BJ (cell line): Measurements from ENCODE around the gene GLYR1. TPM values are rescaled to one million over a fixed set of nuclear protein-coding genes. Genes with fewer than 3 reads are reported as not detected.

Experiments used
- CTCF ChIA-PET: fragments of 350-600 bp; formaldehyde crosslinking; extraction: SDS; loops from one replicate; lab custom pipeline; 2021; ENCODE audit warnings: antibody characterized with exemption, inconsistent platforms; lab: Yijun Ruan, JAX
- POLR2A ChIA-PET: fragments of 300-600 bp; sonication (Branson Sonifier 250); formaldehyde crosslinking; extraction: SDS; loops from one replicate; lab custom pipeline; 2021; ENCODE audit warnings: antibody characterized with exemption; lab: Charles Lee
- DNase-seq: peaks from one replicate; pipeline ENCODE4 v3.0.0-alpha.2; 2011; ENCODE audit warnings: low read depth
- H3K27me3 ChIP-seq: 2 replicates; pipeline ENCODE4 v1.6.0; 2011; ENCODE audit warnings: low read length; ENCODE audit not compliant: control insufficient read depth, insufficient read depth
- H3K36me3 ChIP-seq: 2 replicates; pipeline ENCODE4 v1.5.1; 2011; ENCODE audit warnings: low read length; ENCODE audit not compliant: control insufficient read depth, insufficient read depth
- H3K4me3 ChIP-seq: 2 replicates; pipeline ENCODE4 v1.5.1; 2011; ENCODE audit warnings: low read depth, mild to moderate bottlenecking, control low read depth, low read length
- polyA plus RNA-seq: library from polyadenylated mRNA; depleted of rRNA; stranded (reverse); fragments of >200 nt; gene quantifications from 2 replicates; pipeline ENCODE4 v1.2.3, GENCODE V29; 2011
- TF ChIP-seq, protein P1 (sequence below): IDR thresholded peaks from 2 replicates; pipeline ENCODE4 v1.5.1; 2011; ENCODE audit warnings: low read depth, mild to moderate bottlenecking, control low read depth, inconsistent platforms, low read length, moderate library complexity; ENCODE audit not compliant: insufficient read depth

GLYR1 gene
- polyA plus RNA-seq, 1 experiment = 41.6 TPM

- peak overlapping the region; percentile 47 for H3K4me3 ChIP-seq
- ChIA-PET POLR2A (interaction anchor here (0.6 kb wide), 1 partner anchor 79 kb away, joined by 3 read pairs; no protein-coding TSS in a partner anchor), CTCF (interaction anchor here (1.0 kb wide), 1 partner anchor 188 kb away, joined by 4 read pairs; no protein-coding TSS in a partner anchor)
- TF ChIP-seq, protein P1, sequence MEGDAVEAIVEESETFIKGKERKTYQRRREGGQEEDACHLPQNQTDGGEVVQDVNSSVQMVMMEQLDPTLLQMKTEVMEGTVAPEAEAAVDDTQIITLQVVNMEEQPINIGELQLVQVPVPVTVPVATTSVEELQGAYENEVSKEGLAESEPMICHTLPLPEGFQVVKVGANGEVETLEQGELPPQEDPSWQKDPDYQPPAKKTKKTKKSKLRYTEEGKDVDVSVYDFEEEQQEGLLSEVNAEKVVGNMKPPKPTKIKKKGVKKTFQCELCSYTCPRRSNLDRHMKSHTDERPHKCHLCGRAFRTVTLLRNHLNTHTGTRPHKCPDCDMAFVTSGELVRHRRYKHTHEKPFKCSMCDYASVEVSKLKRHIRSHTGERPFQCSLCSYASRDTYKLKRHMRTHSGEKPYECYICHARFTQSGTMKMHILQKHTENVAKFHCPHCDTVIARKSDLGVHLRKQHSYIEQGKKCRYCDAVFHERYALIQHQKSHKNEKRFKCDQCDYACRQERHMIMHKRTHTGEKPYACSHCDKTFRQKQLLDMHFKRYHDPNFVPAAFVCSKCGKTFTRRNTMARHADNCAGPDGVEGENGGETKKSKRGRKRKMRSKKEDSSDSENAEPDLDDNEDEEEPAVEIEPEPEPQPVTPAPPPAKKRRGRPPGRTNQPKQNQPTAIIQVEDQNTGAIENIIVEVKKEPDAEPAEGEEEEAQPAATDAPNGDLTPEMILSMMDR = no peak
- H3K27me3 ChIP-seq = no peaks in the 10 kb centered on the region
- H3K36me3 ChIP-seq = peaks cover 7% of the 10 kb centered on the region
- DNase-seq = peak; percentile 77
Observed at GRCh38 chr16:4768549-4769305, 78.4 kb downstream of the GLYR1 start.

DNA sequence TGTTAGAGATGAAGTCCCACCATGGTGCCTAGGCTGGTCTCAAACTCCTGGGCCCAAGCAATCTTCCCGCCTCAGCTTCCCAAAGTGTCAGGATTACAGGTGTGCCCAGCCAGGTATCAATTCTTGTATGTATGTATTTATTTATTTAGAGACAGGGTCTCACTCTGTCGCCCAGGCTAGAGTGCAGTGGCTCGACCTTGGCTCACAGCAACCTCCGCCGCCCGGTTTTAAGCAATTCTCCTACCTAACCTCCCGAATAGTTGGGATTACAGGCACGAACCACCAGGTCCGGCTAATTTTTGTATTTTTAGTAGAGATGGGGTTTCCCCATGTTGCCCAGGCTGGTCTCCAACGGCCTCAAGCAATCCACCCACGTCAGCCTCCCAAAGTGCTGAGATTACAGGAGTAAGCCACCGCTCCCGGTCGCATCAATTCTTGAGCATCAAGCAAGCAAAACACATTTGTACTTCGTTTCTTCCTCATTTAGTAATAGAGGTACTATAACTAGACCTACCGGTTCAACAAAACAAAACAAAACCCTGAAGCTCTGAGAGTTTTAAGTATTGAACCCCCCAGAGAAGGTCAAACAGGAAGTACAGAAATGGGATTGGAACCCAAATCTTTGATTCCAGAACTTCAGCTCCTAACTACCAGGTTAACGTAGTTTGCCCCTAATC, 79.1 kb downstream of the GLYR1 start:
- Histone ChIP-seq H3K36me3 (peaks cover 12% of the 10 kb centered on the region), H3K4me3 (peak overlapping the region; percentile 47), H3K27me3 (no peaks in the 10 kb centered on the region)
- ChIA-PET CTCF (interaction anchor here (1.0 kb wide), 1 partner anchor 189 kb away, joined by 4 read pairs; no protein-coding TSS in a partner anchor), POLR2A (no interaction called here)
- TF ChIP-seq, protein P1 = no peak
- no peak for DNase-seq

- H3K4me3 ChIP-seq = peak within 1 kb of the TSS; percentile 89
- CTCF ChIA-PET = interaction anchor here (1.4 kb wide), 1 partner anchor 188 kb away, joined by 6 read pairs; no protein-coding TSS in a partner anchor
- TF ChIP-seq, protein P1 = no peak
- DNase-seq = peak; percentile 80
- no peaks in the 10 kb centered on the region for H3K27me3 ChIP-seq
- POLR2A ChIA-PET = no interaction called here
- peaks cover 16% of the 10 kb centered on the region for H3K36me3 ChIP-seq
Observed at GRCh38 chr16:4766875-4767628, 80.0 kb downstream of the GLYR1 start, which contains the start of gene ZNF500. Gene ZNF500 (minus strand): TSS chr16:4767162. CDS start chr16:4765978, 1,184 bp downstream.

DNA sequence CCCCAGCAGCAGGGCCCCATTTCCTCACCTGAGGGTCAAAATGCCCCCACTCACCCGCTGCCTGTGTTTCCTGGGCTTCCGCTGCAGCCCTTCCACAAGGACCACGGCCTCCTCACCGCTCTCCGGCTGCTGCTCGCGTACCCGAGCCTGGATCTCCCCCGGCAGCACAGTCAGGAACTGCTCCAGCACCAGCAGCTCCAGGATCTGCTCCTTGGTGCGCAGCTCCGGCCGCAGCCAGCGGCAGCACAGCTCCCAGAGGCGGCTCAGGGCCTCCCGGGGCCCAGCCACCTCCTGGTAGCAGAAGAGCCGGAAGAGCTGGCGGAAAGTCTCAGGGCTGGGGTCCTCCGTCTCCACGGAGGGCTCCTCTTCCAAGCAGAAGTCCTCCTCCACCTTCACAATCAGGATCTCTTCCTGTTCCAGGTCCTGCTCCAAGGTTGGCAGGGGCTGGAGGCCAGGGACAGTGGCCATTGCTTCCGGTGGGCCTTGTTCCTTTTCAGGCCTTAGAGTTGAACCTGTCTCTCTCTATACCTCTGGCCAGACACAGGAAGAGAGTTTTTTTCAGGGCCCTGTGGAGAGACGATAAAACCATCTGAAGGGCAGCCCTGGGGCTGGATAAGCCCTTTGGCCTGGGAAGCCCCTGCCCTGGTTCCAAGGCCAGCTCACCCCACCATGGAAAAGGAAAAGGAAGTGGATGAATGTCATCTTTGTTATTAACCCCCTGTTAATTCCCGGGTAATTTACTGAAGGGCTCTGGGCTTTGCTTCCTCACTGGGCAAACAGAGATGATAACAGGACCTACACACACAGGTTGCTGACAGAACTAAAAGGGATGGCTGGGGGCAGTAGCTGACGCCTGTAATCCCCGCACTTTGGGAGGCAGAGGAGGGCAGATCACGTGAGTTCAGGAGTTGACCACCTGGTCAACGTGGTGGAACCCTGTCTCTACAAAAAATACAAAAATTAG, 81.3 kb downstream of the GLYR1 start:
- POLR2A ChIA-PET = no interaction called here
- no peak for DNase-seq
- peaks cover 17% of the 10 kb centered on the region for H3K36me3 ChIP-seq
- CTCF ChIA-PET = no interaction called here
- peak overlapping the region; percentile 89 for H3K4me3 ChIP-seq
- TF ChIP-seq, protein P1 = no peak
- H3K27me3 ChIP-seq = no peaks in the 10 kb centered on the region
